H7 (cell line): Measurements from ENCODE around the gene IPO9. TPM values are rescaled to one million over a fixed set of nuclear protein-coding genes. Genes with fewer than 3 reads are reported as not detected.

Experiments used
- DNase-seq: peaks from one replicate; pipeline ENCODE4 v3.0.0; 2012
- H3K27me3 ChIP-seq: 2 replicates; pipeline ENCODE4 v1.6.0; 2011; ENCODE audit warnings: mild to moderate bottlenecking, low read length; ENCODE audit not compliant: control insufficient read depth, insufficient read depth
- H3K36me3 ChIP-seq: replicated peaks from 2 replicates; pipeline ENCODE4 v1.5.1; 2011; ENCODE audit warnings: low read length; ENCODE audit not compliant: control insufficient read depth, insufficient read depth
- H3K4me3 ChIP-seq: 2 replicates; pipeline ENCODE4 v1.5.1; 2011; ENCODE audit warnings: low read depth, mild to moderate bottlenecking, control low read depth, low read length, moderate library complexity; ENCODE audit not compliant: insufficient read depth
- total RNA-seq: library from RNA; depleted of rRNA; stranded (reverse); fragments of >200 nt; shearing (Covaris generic); gene quantifications from 2 replicates; pipeline ENCODE4 v1.2.3, GENCODE V29; 2014; rRNA removed

Gene IPO9
- total RNA-seq = 55.8 and 57.6 TPM in 2 replicates

DNA sequence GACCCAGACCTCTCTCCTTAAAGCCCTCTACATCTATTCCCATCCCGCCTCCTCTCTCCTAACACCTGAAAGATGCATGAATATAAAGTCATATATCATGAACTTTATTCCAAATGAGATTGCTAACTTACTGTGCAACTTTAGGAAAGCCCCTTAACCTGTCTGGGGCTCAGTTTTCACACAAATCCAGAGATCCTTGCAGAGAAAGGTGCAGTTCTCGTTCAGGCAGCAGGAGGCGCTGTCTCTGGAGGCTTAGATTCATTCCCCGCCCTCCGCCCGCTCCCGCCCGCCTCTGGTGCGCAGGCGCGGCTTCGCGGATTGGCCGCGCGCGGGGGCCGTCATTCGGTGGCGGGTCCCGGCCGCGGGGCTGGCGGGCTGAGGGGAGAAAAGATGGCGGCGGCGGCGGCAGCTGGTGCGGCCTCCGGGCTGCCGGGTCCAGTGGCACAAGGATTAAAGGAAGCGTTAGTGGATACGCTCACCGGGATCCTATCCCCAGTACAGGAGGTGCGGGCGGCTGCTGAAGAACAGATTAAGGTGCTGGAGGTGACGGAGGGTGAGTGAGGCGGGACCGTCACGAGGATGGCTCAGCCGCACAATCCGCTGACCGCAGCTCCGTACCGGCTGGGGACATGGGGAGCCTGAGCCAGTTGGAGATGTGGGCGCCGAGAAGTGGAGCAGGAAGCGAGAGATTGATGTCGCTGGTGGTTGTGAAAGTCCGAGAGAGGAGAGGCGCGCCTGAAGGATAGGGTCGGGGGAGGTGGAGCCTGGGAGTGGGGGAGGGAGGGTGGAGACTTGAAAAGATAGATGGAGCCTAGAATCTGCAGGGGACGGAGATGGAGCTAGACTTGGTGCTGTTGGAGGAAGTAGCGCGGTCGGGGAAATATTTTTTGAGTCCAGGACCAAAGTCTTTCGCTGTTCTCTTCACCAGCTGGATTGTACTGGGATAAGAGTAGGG lies at the start of gene IPO9:
Gene IPO9, plus strand, starts transcription at position 338 of the 955 bp plus-strand sequence. Its CDS starts 53 bp downstream, at position 391.
- DNase-seq = peak; percentile 99
- H3K36me3 ChIP-seq = no peaks in the 10 kb centered on the region
- peak within 1 kb of the TSS; percentile 99 for H3K4me3 ChIP-seq
- H3K27me3 ChIP-seq = no peaks in the 10 kb centered on the region

DNA sequence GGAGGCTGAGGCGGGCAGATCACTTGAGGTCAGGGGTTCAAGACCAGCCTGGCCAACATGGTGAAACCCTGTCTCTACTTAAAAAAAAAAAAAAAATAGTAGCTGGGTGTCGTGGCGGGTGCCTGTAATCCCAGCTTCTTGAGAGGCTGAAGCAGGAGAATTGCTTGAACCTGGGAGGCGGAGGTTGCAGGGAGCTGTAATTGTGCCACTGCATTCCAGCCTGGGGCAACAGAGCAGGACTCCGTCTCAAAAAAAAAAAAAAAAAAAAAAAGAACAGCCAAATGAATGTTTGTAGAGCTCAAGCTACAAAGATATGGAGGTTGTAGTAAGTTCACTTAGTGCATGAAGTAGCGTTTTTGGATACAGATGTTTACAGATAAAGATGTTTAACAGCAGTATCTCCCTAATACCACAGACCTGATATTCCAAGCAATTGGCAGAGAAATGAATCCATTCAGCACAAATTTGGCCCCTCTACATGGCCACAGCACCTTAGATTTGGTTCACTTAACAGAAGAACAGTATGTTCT lies 49.5 kb upstream of the IPO9 start:
- H3K36me3 ChIP-seq = peaks cover 8% of the 10 kb centered on the region
- no peaks in the 10 kb centered on the region for H3K27me3 ChIP-seq
- DNase-seq = no peak
- no peak overlapping the region for H3K4me3 ChIP-seq

DNA sequence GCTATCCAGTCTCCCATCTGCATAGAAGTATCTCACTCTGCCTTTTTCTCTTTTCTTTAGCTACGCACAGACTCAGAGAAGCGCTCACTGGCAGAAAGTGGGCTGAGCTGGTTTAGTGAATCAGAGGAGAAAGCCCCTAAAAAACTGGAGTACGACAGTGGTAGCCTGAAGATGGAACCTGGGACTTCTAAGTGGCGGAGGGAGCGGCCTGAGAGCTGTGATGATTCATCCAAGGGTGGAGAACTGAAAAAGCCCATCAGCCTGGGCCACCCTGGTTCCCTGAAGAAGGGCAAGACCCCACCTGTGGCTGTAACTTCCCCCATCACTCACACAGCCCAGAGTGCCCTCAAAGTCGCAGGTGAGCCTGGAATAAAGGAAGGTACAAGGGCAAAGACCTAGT lies 48.0 kb upstream of the IPO9 start:
- Histone ChIP-seq H3K27me3 (no peaks in the 10 kb centered on the region), H3K4me3 (no peak overlapping the region), H3K36me3 (peaks cover 8% of the 10 kb centered on the region)
- no peak for DNase-seq

DNA sequence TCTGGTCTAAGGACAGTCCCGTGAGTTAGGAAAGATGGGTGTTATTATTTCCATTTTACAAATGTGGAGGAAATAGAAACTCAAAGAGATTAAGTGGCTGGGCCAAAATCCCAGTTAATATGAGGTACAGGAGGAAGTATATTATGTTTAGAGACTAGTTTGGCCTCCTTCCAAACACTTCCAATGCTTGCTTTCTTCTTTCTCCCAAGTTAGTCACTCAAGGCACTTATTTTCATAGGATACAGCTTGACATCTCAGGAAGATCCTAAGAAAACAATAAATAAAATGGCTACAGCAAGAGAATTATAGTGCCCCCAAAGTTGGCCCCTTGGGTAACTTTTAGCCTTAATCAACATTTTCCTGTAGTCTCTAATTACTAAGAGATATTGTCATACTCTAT lies 47.5 kb upstream of the IPO9 start:
- no peaks in the 10 kb centered on the region for H3K27me3 ChIP-seq
- peaks cover 8% of the 10 kb centered on the region for H3K36me3 ChIP-seq
- no peak overlapping the region for H3K4me3 ChIP-seq
- no peak for DNase-seq

DNA sequence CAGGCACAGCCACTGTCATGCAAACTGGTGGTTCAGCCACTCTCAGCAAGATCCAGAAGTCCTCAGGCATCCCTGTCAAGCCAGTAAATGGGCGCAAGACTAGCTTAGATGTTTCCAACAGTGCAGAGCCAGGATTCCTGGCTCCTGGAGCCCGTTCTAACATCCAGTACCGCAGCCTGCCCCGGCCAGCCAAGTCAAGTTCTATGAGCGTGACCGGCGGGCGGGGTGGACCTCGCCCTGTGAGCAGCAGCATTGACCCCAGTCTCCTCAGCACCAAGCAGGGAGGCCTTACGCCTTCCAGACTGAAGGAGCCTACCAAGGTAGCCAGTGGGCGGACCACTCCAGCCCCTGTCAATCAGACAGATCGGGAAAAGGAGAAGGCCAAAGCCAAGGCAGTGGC lies 46.6 kb upstream of the IPO9 start:
- H3K27me3 ChIP-seq = no peaks in the 10 kb centered on the region
- H3K36me3 ChIP-seq = peaks cover 9% of the 10 kb centered on the region
- no peak overlapping the region for H3K4me3 ChIP-seq
- no peak for DNase-seq

DNA sequence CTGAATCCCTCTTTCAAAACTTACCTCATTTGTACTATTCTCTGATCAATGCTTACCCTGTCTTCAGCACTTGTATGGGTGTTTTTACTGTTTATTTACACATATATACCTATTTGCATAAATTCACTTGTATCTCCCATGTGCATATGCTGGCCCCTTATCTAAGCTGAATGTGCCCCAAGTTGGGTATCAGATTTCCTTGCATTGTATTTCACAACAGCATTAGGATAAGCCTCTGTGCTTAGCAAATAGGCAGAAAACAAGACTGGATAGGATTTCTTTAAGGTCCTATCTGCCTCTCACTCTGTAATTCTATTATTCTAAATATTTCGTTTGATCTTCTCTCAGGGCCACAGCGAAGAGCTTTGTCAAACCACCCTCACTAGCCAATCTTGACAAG lies 45.9 kb upstream of the IPO9 start:
- Histone ChIP-seq H3K4me3 (no peak overlapping the region), H3K27me3 (no peaks in the 10 kb centered on the region), H3K36me3 (peaks cover 9% of the 10 kb centered on the region)
- no peak for DNase-seq

DNA sequence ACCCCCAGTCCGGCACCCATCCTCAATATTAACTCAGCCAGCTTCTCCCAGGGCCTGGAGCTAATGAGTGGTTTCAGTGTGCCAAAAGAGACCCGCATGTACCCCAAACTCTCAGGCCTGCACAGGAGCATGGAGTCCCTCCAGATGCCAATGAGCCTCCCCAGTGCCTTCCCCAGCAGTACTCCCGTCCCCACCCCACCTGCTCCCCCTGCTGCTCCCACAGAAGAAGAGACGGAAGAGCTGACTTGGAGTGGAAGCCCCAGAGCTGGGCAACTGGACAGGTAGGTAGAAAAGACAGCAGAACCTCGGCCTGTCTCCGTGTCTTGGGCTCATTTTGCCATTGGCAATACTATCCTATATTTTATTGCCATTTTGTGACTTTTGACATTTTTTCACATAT lies 45.4 kb upstream of the IPO9 start:
- no peak overlapping the region for H3K4me3 ChIP-seq
- no peaks in the 10 kb centered on the region for H3K27me3 ChIP-seq
- H3K36me3 ChIP-seq = peaks cover 9% of the 10 kb centered on the region
- DNase-seq = peak; percentile 69

DNA sequence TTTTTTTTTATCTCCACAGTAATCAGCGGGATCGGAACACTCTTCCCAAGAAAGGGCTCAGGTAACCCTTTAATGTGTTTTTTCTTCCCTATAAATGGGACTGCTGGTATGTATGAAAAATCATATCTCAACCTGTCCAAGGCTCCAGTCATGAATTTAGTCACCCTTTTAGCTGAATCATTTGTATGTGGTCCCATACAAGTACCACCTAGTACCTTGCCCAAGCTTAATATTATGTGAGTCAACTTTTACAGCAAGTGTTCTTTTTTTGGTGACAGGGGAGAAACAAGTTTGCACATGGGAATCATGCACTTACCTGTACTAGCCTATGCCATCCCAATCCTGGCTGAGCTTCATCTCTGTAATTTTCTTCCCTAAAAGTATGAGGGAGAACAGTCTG lies 43.7 kb upstream of the IPO9 start:
- DNase-seq = no peak
- H3K27me3 ChIP-seq = no peaks in the 10 kb centered on the region
- no peak overlapping the region for H3K4me3 ChIP-seq
- H3K36me3 ChIP-seq = peaks cover 9% of the 10 kb centered on the region

DNA sequence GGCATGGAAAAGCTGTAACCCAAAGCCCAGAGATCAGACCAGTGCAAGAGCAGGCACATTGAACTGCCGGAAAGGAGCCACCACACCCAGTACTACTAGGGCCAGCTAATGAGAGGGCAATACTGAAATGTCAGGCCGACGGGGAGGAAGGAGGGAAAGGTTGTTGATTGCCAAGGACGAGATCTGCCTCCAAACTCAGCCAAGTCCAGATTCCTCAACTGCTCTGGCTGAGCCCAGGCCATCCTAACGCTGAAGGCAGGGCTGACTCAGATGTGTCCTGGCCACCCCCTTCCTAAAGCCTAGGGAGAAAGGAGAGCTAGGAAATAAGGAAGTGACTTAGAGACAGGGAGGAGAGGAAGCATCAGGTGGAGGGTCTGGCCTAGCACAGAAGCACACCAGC lies 42.1 kb upstream of the IPO9 start:
- Histone ChIP-seq H3K4me3 (no peak overlapping the region), H3K27me3 (no peaks in the 10 kb centered on the region), H3K36me3 (peaks cover 9% of the 10 kb centered on the region)
- no peak for DNase-seq

DNA sequence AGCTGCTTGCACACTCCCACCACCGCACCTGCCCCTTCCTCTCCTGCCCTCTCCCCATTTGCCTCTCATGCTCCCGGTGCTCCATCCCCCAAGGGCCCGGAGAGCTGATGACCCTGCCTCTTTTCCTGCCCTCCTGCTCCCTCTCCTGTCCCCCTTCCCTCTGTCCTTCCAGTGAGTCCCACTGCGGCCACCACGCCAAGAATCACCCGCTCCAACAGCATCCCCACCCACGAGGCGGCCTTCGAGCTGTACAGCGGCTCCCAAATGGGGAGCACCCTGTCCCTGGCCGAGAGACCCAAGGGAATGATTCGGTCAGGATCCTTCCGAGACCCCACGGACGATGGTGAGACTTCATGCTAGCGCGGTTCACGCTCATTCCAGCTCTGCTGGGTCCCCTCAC lies 40.7 kb upstream of the IPO9 start:
- no peak overlapping the region for H3K4me3 ChIP-seq
- H3K36me3 ChIP-seq = peaks cover 3% of the 10 kb centered on the region; the same call in 1 of the 2 replicates
- H3K27me3 ChIP-seq = no peaks in the 10 kb centered on the region
- no peak for DNase-seq

DNA sequence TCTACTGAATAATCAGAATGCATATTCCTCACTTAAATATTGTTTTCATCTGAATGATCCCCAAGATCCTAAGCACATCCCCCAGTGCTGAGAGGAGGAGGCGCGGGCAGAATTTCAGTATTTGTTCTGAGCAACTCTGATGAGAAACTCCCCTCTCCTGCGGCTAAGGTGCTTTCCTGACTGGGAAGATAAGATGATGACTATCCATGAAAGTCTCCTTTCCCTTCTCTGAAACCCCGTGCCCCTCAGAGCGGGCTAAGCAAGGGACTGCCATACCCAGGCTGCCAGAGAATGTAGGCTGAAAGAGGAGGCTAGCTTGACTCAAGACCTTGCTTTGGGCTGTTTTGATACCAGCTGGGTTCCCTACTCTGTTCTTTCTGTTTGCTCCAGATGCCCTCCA lies 39.7 kb upstream of the IPO9 start:
- Histone ChIP-seq H3K36me3 (peaks cover 3% of the 10 kb centered on the region; the same call in 1 of the 2 replicates), H3K27me3 (no peaks in the 10 kb centered on the region), H3K4me3 (no peak overlapping the region)
- DNase-seq = no peak

DNA sequence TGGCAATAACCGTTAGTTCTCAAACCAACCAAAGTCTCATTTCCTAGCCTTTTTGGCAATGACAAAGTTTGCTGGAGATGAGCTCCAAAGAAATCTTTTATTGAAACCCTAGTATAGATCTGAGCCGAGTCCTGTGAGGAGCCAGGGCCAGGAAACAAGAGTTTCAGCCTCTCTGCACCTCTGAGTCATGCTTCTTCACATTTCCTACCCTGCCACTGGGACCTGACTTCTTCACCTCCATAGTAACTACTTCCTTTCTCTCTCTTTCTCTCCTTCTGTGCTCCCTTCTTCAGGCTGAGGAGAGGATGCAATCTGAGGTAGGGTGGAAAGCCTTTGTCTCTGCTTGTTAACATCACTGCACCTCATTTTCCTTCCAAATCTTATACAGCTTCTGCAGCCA lies 38.7 kb upstream of the IPO9 start:
- H3K4me3 ChIP-seq = no peak overlapping the region
- H3K27me3 ChIP-seq = no peaks in the 10 kb centered on the region
- H3K36me3 ChIP-seq = peaks cover 3% of the 10 kb centered on the region; the same call in 1 of the 2 replicates
- no peak for DNase-seq

DNA sequence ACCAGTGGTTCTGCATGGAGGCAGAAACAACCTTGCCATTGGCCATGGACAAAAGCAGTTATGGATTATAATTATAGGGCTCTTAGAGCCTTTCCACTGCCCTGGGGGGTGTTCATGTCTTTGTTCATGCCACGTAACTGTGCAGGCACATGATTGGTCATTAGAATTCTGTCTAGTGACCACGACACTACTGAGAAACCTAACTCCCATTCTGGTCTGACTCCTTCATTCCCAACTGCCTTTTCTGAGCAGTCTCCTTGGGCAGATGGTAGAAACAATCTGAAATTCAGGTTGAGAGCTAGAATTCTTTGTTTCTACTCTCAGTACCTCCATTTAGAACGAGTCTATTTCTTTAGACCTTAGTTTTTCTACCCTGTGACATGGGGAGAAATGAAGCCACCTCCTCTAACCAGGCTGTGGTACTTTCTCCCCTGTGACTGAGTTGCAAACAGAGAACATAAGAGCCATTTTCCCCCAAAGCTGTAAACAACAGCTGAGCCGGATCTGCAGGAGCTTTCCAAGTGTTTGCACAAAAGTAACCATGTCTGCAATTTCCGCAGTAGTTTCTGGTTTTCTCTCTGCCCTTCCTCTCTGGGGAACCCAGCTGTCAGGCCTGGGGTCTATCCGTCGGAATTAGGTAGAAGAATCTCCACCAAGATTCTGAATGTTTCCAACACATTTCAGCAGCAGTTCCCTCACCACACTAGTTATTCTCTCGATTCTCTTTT lies 37.7 kb upstream of the IPO9 start:
- peaks cover 3% of the 10 kb centered on the region; the same call in 1 of the 2 replicates for H3K36me3 ChIP-seq

DNA sequence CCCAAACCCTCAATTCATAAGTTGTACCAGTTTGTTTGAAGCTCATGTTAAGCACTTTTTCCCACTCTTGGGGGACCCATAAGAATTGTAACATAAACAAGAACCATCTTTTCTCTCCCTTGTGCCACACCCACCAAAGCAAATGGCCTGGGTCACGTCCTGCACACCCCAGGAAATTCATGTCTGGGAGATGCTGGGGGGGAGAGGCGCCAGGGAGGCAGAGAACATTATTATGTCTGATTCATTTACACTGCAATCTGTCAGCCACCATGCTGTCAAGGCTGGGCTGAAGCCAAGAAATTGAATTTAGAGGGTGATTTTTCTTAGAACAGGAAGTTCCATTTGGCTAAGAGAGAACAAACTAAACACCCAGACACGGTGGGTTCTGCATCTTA lies 37.2 kb upstream of the IPO9 start:
- DNase-seq = no peak
- Histone ChIP-seq H3K4me3 (no peak overlapping the region), H3K27me3 (no peaks in the 10 kb centered on the region), H3K36me3 (peaks cover 2% of the 10 kb centered on the region; the same call in 1 of the 2 replicates)

More for the DNA sequence above, 37.7 kb upstream of the IPO9 start:
- DNase-seq = no peak
- no peak overlapping the region for H3K4me3 ChIP-seq
- no peaks in the 10 kb centered on the region for H3K27me3 ChIP-seq
